GM12865 (cell line): Measurements from ENCODE around the gene CEP41.

ENCODE experiments used
- DNase-seq: peaks from one replicate; pipeline ENCODE4 v3.0.0; 2010; ENCODE audit warnings: low read depth
- H3K4me3 ChIP-seq: 2 replicates; pipeline ENCODE4 v1.5.1; 2011; ENCODE audit warnings: mild to moderate bottlenecking, low read depth, low read length, control low read depth
- TF ChIP-seq, protein P1 (sequence below): IDR thresholded peaks from 2 replicates; pipeline ENCODE4 v1.5.1; 2011; ENCODE audit warnings: low read length, control low read depth, low read depth, inconsistent platforms; ENCODE audit not compliant: insufficient read depth; ENCODE audit errors: missing control alignments

Gene CEP41

DNA sequence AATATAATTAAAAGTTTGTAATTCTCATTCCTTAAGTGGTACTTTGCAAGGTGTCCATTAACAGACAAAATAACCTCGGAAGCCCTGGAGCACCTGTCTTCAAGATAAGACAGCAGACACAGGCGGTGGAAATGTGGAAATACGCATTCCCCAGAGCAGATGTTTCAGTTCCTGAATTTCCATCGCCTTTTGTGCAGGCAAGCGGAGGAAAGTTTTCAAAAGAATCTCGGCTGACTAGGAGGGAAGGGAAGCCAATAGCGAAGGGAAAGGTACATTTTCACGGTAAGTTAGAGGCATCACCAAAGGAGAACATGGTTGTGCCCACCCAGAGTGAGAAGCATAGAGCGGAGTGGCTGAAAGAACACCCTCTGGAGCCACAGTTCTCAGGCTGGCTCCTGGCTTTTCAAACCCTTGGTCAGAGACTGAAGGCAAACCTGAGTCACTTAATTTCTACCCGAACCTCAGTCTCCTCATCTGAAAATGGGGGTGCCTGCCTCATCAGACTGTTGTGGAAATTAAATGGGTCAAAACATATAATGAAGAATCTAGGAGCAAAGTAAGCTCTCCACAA is 46.9 kb downstream of the CEP41 start:
- TF ChIP-seq, protein P1, sequence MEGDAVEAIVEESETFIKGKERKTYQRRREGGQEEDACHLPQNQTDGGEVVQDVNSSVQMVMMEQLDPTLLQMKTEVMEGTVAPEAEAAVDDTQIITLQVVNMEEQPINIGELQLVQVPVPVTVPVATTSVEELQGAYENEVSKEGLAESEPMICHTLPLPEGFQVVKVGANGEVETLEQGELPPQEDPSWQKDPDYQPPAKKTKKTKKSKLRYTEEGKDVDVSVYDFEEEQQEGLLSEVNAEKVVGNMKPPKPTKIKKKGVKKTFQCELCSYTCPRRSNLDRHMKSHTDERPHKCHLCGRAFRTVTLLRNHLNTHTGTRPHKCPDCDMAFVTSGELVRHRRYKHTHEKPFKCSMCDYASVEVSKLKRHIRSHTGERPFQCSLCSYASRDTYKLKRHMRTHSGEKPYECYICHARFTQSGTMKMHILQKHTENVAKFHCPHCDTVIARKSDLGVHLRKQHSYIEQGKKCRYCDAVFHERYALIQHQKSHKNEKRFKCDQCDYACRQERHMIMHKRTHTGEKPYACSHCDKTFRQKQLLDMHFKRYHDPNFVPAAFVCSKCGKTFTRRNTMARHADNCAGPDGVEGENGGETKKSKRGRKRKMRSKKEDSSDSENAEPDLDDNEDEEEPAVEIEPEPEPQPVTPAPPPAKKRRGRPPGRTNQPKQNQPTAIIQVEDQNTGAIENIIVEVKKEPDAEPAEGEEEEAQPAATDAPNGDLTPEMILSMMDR, result no peak
- H3K4me3 ChIP-seq, result no peak overlapping the region
- no peak for DNase-seq

DNA sequence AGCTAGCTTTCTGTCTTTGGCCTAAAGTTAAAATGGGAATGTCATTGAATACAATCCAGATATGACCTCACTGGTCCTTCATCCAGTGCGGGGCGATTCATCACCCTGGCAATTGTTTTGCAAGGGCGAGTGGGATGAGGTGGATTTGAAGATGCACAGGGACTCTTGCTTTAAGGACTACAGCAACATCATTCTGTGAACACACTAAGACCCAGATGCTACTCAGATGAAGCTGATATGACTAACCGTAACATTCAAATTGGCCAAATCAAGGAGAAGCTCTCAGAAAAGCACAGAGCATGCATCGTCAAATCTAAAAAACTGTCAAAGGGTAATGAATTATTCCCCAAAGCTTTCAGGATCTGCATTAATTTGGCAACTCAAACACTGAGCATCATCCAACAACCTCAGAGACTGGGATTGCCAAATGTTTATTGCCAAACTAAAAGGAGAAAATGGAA is 47.7 kb downstream of the CEP41 start:
- no peak for DNase-seq
- TF ChIP-seq, protein P1, result no peak

DNA sequence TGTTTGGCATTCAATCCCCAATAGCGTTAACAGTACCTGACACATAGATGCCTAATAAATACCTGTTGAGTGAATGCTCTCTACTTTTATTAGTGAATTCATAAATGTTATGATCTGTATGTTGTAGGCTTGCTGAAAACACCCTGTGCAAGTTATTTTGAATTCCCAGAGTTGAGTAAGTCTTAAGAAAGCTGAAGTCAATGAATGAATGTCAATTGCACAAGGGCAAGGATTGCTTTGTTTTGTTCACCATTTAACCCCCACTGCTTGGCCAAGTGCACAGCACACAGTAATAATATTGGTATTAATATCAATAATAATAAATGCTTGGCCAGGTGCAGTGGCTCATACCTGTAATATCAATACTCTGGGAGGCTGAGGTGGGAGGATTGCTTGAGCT is 50.3 kb downstream of the CEP41 start:
- TF ChIP-seq, protein P1, result no peak
- DNase-seq, result no peak
- H3K4me3 ChIP-seq, result no peak overlapping the region

More for the DNA sequence above, 47.7 kb downstream of the CEP41 start:
- H3K4me3 ChIP-seq, result no peak overlapping the region

DNA sequence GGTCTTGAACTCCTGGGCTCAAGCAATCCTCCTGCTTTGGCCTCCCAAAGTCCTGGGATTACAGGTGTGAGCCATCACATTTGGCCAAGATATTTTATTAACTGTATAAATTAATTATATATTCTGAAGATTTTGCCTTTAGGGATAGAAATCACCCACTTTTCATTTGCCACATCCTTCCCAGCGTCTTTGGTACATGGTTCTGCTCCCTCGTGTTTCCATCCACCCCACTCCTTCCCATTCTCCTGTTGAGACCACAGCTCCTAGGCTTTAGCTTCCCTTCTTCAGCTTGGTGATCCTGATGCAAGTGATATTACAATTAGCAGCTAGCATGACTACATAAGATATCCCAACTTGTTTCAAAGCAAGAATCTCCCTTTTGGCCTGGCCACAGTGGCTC is 52.1 kb downstream of the CEP41 start:
- DNase-seq, result no peak
- TF ChIP-seq, protein P1, result no peak
- no peak overlapping the region for H3K4me3 ChIP-seq

DNA sequence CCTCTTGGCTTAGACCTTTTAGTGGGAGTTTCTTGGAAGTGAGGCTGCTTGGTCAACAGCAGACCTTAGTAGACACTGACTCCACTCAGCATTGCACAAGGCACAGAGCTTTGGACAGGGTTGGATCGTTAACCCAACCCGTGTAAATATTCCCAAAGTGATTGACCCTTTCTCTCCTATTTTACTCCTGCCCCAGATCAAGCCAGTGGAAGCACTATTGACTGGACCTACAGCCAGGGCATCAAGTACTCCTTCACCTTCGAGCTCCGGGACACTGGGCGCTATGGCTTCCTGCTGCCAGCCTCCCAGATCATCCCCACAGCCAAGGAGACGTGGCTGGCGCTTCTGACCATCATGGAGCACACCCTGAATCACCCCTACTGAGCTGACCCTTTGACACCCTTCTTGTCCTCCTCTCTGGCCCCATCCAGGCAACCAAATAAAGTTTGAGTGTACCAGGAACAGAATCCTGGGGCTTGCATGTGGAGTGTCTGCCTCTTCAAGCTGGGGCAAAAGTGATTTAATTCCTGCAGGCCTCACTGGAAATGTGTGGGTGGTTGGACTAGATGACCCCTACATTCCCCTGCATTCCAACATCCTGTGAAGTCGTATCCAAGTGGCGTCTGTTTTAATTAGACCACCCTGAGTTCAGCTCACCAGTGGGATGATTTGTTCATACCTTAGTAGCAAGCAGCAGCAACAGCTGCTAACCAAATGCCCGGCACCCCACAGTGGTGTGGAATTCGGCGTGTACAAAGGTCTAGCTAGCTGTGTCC is 53.0 kb downstream of the CEP41 start:
- TF ChIP-seq, protein P1, result no peak
- no peak overlapping the region for H3K4me3 ChIP-seq
- DNase-seq, result no peak

DNA sequence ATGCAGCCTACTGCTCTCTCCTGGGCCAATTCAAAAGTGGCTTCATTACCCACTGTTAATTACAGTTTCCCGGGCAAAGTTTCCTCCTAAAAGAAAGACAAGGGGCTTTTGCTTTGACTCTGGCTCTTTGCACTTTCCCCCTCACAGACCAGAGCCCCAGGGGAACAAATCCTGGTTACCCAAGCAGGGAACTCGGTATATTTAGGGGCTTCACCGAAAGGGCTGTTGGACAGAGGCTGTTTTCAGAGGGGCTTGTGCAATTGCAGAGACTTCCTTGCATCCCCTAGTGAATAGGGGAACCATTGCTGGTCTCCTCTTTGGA is 53.5 kb downstream of the CEP41 start:
- no peak for DNase-seq
- TF ChIP-seq, protein P1, result no peak
- no peak overlapping the region for H3K4me3 ChIP-seq
